Osteoblast (primary cell): ENCODE measurements around the gene ASIC4. TPM values are rescaled to one million over a fixed set of nuclear protein-coding genes. Genes with fewer than 3 reads are reported as not detected.
A peak's percentile ranks its signal among the peaks of the same experiment; 100 is the strongest.

Source experiments
- DNase-seq: peaks from one replicate; pipeline ENCODE4 v3.0.0; 2011; ENCODE audit warnings: low spot score, mixed read lengths; ENCODE audit not compliant: insufficient read length; ENCODE audit errors: missing footprints
- H2AFZ ChIP-seq: 2 replicates; pipeline ENCODE4 v1.6.0; 2011; ENCODE audit warnings: mild to moderate bottlenecking, low read length
- H3K27ac ChIP-seq: 2 replicates; pipeline ENCODE4 v1.5.1; 2011; ENCODE audit warnings: mild to moderate bottlenecking, low read depth, low read length, moderate library complexity
- H3K27me3 ChIP-seq: 2 replicates; pipeline ENCODE4 v1.6.0; 2012; ENCODE audit warnings: mild to moderate bottlenecking, control low read depth, inconsistent platforms, low read length, moderate library complexity; ENCODE audit not compliant: insufficient read depth
- H3K36me3 ChIP-seq: 2 replicates; pipeline ENCODE4 v1.5.1; 2011; ENCODE audit warnings: mild to moderate bottlenecking, low read length, control low read depth, moderate library complexity; ENCODE audit not compliant: insufficient read depth
- H3K4me1 ChIP-seq: 2 replicates; pipeline ENCODE4 v1.5.1; 2011; ENCODE audit warnings: mild to moderate bottlenecking, low read length, control low read depth, moderate library complexity; ENCODE audit not compliant: insufficient read depth
- H3K4me2 ChIP-seq: 2 replicates; pipeline ENCODE4 v1.6.0; 2011; ENCODE audit warnings: mild to moderate bottlenecking, low read length; ENCODE audit not compliant: insufficient read depth
- H3K4me3 ChIP-seq: fragments of 200-600 bp; sonication (generic); 3 replicates; pipeline ENCODE4 v1.5.1; 2012; ENCODE audit warnings: mild to moderate bottlenecking, low read length, inconsistent platforms; ENCODE audit not compliant: insufficient read depth
- H3K79me2 ChIP-seq: 2 replicates; pipeline ENCODE4 v1.6.0; 2012; ENCODE audit warnings: mild to moderate bottlenecking, low read length, control low read depth, inconsistent platforms; ENCODE audit not compliant: insufficient read depth
- H3K9me3 ChIP-seq: 2 replicates; pipeline ENCODE4 v1.5.1; 2011; ENCODE audit warnings: low read depth, low read length, control low read depth
- H4K20me1 ChIP-seq: 2 replicates; pipeline ENCODE4 v1.6.0; 2012; ENCODE audit warnings: mild to moderate bottlenecking, low read length, control low read depth; ENCODE audit not compliant: insufficient read depth
- total RNA-seq: library from RNA; depleted of rRNA; stranded (reverse); fragments of >200 nt; gene quantifications from 2 replicates; pipeline ENCODE4 v1.2.3, GENCODE V29; 2012
- TF ChIP-seq, protein P1 (sequence below): IDR thresholded peaks from 2 replicates; pipeline ENCODE4 v1.5.1; 2011; ENCODE audit warnings: mild to moderate bottlenecking, low read depth, low read length, moderate library complexity; ENCODE audit errors: extremely low read depth

The ASIC4 gene
- total RNA-seq, 1 donor = not detected

DNA sequence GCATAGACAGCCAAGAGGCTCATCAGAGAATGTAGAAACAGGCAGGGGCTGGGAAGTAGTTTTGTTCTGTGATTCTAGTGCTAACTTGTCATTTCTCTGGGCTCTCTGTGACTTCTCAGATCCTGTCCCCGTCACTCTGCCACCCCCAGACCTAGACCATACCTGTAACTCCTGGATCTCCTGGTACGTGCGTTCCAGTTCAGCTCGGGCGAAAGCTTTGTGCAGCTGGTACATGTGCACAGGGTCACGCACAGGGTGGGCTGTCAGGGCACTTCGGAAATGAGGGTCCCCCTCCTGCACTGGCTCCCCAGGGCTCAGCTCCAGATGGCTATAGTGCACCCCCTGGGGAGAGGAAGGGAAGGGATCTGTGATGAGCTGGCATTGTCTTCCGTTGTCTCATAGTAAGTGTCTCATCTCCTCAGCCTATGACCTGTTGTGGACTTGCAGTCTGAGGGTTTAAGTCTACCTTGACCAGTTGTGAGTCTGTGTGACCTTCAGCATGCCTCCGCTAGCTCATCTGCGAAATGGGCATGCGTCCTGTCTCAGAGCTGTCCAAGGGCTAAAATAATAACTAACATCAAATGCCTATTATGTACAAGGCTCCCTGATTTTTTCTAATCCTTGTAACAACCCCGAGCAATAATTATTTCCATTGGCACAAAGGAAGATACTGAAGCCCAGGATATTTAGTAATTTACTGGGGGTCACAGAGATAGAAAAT is 26.7 kb downstream of the ASIC4 start:
- DNase-seq = no peak
- H3K4me2 ChIP-seq = no peak overlapping the region

DNA sequence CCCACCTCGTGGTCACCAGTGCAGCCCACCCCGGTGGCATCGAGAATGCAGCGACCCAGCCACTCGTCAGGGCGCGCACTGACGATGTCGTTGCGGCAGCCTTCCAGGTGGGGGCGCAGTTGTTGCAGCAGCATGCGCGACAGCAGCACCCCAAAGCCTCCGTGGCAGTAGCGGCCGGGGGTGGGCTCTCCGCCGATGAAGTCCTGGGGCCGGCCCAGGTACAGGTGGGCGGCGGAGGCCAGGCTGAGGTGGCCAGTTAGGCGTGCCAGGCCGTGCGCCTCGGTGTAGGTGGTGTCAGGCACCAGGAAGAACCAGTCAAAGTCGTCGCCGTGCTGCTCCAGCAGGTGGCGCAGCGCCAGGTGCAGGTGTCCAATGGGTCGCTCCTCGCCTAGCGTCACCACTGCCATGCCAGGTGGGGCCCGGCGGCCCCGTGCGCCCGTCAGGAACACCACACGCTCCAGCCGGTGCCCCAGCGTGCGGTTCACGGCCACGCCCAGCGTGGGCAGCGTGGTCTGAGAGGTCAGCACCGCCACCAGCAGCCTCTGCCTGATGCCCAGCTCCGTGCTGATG is 27.4 kb downstream of the ASIC4 start:
- Histone ChIP-seq H3K79me2 (peaks cover 23% of the 10 kb centered on the region), H3K36me3 (peaks cover 25% of the 10 kb centered on the region), H3K4me1 (peaks cover 14% of the 10 kb centered on the region), H3K9me3 (no peaks in the 10 kb centered on the region), H3K4me2 (peak overlapping the region; percentile 98), H2AFZ (no peak overlapping the region), H4K20me1 (peaks cover 41% of the 10 kb centered on the region), H3K27ac (no peak overlapping the region), H3K27me3 (no peaks in the 10 kb centered on the region), H3K4me3 (peak overlapping the region; percentile 87)
- TF ChIP-seq, protein P1, sequence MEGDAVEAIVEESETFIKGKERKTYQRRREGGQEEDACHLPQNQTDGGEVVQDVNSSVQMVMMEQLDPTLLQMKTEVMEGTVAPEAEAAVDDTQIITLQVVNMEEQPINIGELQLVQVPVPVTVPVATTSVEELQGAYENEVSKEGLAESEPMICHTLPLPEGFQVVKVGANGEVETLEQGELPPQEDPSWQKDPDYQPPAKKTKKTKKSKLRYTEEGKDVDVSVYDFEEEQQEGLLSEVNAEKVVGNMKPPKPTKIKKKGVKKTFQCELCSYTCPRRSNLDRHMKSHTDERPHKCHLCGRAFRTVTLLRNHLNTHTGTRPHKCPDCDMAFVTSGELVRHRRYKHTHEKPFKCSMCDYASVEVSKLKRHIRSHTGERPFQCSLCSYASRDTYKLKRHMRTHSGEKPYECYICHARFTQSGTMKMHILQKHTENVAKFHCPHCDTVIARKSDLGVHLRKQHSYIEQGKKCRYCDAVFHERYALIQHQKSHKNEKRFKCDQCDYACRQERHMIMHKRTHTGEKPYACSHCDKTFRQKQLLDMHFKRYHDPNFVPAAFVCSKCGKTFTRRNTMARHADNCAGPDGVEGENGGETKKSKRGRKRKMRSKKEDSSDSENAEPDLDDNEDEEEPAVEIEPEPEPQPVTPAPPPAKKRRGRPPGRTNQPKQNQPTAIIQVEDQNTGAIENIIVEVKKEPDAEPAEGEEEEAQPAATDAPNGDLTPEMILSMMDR = peak; percentile 73
- peak; percentile 96 for DNase-seq

More for the DNA sequence above, 26.7 kb downstream of the ASIC4 start:
- Histone ChIP-seq H2AFZ (no peak overlapping the region), H3K4me3 (no peak overlapping the region), H3K27ac (no peak overlapping the region), H3K9me3 (no peaks in the 10 kb centered on the region), H3K36me3 (peaks cover 25% of the 10 kb centered on the region), H3K4me1 (peaks cover 14% of the 10 kb centered on the region), H3K27me3 (no peaks in the 10 kb centered on the region), H3K79me2 (peaks cover 23% of the 10 kb centered on the region), H4K20me1 (peaks cover 41% of the 10 kb centered on the region)
- TF ChIP-seq, protein P1 = no peak

DNA sequence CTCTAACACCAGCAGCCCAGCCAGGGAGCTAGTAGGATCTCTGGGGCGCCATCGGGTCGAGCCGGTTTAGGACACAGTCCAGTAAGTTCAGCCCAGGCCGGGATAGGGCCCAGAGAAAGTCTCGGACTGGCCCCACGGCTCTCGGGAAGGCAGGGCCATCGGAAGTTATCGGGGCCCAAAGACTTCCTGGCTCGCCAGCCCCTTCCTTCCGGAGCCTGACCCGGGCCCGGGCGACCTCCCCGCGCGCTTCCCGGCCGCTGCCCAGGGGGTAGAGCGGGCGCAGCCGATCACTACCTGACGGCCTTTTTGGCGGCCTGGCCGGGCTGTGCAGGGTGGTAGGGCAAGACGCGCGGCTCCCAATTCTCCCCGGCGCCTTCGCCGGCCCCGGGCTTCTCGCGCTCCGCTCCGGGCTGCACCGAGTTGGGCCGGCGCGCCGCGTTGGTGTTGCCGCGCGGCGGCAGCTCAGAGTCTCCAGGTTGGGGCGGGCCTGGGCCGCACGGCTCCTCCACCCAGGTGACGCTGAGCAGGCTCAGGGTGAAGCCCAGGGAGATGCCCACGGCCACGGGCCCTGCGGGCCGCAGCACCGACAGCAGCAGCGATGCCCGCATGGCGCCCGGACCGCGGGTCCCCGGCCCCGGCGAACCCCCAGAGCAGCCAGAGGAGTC is 28.8 kb downstream of the ASIC4 start:
- TF ChIP-seq, protein P1 = no peak
- Histone ChIP-seq H3K4me3 (peak overlapping the region; percentile 87), H4K20me1 (peaks cover 41% of the 10 kb centered on the region), H3K27ac (peak overlapping the region; percentile 62), H3K4me2 (peak overlapping the region; percentile 98), H3K27me3 (no peaks in the 10 kb centered on the region), H2AFZ (peak overlapping the region; percentile 70), H3K36me3 (peaks cover 25% of the 10 kb centered on the region), H3K4me1 (peaks cover 14% of the 10 kb centered on the region), H3K9me3 (no peaks in the 10 kb centered on the region), H3K79me2 (peaks cover 23% of the 10 kb centered on the region)
- peak; percentile 96 for DNase-seq
